ENCODE data around the gene RAB38.

RAB38 gene

GRCh38 chr11:88169471-88169870, 5.8 kb downstream of the RAB38 start:
- DNase-seq, result no peak

- no peak for DNase-seq
Measured at GRCh38 chr11:88167853-88168252, 7.4 kb downstream of the RAB38 start.

- DNase-seq, result no peak
Measured at GRCh38 chr11:88164806-88165585, 10.2 kb downstream of the RAB38 start.

GRCh38 chr11:88164320-88164719, 10.9 kb downstream of the RAB38 start:
- DNase-seq, result no peak

GRCh38 chr11:88158081-88158480, 17.2 kb downstream of the RAB38 start:
- no peak for DNase-seq

GRCh38 chr11:88157370-88157769, 17.9 kb downstream of the RAB38 start:
- DNase-seq, result no peak

- no peak for DNase-seq
Measured at GRCh38 chr11:88152381-88152780, 22.9 kb downstream of the RAB38 start.

- no peak for DNase-seq
Measured at GRCh38 chr11:88151709-88152265, 23.5 kb downstream of the RAB38 start.

- DNase-seq, result no peak
Measured at GRCh38 chr11:88146106-88146505, 29.1 kb downstream of the RAB38 start.

GRCh38 chr11:88139865-88140264, 35.4 kb downstream of the RAB38 start:
- DNase-seq, result no peak

- DNase-seq, result no peak
Measured at GRCh38 chr11:88131764-88132470, 43.3 kb downstream of the RAB38 start.

GRCh38 chr11:88122956-88123355, 52.3 kb downstream of the RAB38 start:
- DNase-seq, result no peak

GRCh38 chr11:88119561-88119960, 55.7 kb downstream of the RAB38 start:
- no peak for DNase-seq

- no peak for DNase-seq
Measured at GRCh38 chr11:88117281-88117858, 57.9 kb downstream of the RAB38 start.

GRCh38 chr11:88115828-88116755, 59.2 kb downstream of the RAB38 start:
- peak; percentile 62 to 64 for DNase-seq

GRCh38 chr11:88114486-88115045, 60.7 kb downstream of the RAB38 start:
- no peak for DNase-seq

GRCh38 chr11:88106666-88107065, 68.6 kb downstream of the RAB38 start:
- no peak for DNase-seq

GRCh38 chr11:88105951-88106350, 69.3 kb downstream of the RAB38 start:
- DNase-seq, result no peak

GRCh38 chr11:88105526-88105925, 69.7 kb downstream of the RAB38 start:
- DNase-seq, result no peak

GRCh38 chr11:88104408-88104807, 70.8 kb downstream of the RAB38 start:
- no peak for DNase-seq

GRCh38 chr11:88103337-88104206, 71.7 kb downstream of the RAB38 start:
- DNase-seq, result peak; percentile 69 to 74
